Glomerular visceral epithelial cell (primary cell): ENCODE data around the gene LRRC4C.

Experiments
- DNase-seq: peaks from one replicate; pipeline ENCODE4 v3.0.0-alpha.2; 2016; ENCODE audit errors: extremely low spot score

Gene LRRC4C

DNA sequence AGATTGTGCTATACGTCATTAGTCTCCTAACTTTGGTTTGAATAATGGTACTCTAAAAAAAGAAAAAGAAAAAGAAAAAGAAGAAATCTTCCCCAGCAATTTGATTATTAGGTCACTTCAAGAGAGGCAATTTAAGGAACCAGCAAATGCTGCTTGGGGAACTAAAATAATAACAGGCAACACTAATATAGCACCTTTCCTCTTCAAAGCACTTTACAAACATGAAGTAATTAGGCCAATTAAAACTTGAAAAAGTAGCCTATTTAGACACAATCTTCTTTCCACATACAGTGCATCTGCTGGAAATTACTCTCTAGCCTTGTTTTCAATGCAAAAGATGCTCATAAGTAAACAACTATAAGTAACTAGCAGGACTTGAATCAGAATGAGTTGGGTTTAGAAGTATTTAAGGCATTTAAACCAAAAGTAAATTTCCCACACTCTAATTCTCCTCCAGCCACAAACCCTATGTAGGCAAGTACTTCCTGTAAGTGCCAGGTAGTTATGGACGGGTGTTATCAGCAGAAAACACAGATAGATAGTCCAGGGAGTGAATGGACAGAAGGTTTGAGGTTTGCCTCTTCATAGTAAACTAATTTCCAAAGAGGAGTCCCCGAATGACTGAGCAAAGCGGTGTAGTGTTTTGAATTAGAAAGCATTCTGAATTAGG is 44.5 kb downstream of the LRRC4C start:
- no peak for DNase-seq

DNA sequence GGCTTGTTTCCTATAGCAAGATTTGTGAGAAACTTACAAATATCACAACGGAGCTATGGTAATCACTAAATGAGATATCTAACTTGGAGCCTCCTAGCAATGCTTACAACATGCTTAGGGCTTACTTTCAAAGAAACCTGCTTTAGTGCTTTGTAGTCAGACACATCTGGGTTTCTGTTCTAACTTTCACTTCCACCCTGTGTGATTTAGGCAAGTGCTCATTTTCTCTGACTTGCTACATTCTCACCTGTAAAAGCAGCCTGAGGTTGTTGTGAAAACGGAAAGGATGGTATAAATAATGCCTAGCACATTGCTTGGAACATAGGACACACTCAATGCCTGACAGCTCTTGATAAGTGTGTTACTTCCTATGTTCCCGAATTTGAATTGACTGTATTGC is 45.6 kb downstream of the LRRC4C start:
- DNase-seq = no peak

DNA sequence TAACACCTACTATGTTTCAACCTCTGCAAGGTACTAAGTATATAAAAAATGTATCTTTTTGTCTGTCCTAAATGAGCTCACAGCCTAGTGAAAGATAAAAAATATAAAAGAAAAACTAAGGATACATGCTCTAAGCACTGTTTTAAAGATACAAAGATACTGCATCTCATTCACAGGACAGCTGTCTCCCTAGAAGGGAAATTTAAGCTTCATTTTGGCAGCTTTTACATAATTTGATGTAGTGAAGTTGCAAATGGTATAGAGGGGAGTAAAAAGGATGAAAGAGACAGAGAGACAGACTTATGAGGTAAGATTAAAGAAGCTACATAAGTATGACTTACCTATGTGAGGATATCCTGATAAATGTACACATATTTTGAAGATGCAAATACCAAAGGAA is 53.6 kb downstream of the LRRC4C start:
- DNase-seq = no peak

DNA sequence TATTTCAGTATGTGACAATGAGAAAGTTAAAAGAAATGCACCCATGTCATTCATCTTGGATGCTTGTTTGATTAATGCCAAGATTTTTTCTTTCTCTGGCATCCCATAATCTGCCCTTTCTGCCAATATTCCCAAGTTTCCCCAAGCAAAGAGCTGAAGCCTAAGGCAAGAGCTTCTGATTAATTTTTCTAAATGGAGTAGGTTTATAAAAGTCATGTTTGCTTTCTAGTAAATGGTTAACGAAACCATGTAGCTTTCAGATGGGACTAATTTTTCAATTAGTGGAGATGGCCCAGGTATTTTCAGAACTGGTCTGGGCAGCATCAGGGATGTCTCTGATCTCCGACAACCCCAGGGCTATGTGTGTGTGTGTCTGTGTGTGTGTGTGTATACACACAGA is 55.3 kb downstream of the LRRC4C start:
- DNase-seq = no peak

DNA sequence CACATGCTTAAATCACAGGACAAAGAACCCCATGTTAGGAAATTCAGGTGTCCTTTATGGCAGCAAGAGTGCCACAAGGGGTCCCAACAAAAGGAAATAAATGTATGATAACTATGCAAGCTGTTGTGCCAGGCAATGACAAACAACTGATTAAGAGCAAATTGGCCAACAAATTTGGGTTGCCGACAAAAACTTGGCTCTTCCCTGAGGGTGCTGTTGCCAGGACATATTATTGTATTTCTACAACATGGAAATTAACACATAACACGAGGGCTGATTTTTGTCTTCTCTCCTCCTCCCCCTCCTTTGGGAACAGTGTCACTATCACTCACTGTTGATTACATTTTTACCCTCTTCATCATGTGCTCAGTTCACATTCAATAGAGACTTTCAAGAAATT is 56.0 kb downstream of the LRRC4C start:
- DNase-seq = no peak

DNA sequence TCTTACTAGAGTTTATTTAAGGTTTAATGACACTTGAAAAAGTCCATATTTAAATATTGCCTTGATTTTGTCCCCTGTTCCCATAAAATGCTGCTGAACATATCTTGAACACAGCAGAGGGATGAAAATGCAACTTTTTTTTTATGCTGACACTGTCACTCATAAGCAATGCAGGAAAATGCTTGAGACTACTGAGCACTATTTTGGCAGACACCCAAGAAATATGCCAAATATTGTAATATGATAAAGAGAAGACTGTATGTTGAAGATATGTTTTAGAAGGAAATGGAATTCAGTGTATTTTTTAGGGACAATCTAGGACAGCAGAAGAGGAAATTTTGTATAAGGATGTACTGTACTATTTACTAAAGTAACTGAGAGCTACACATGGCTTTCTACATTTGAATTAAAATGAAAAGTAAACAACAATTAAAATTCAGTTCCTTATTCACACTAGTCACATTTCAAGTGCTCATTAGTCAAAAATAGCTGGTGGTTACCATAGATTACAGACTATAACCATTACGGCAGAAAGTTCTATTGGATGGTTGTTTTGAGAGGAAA is 58.6 kb downstream of the LRRC4C start:
- DNase-seq = no peak

DNA sequence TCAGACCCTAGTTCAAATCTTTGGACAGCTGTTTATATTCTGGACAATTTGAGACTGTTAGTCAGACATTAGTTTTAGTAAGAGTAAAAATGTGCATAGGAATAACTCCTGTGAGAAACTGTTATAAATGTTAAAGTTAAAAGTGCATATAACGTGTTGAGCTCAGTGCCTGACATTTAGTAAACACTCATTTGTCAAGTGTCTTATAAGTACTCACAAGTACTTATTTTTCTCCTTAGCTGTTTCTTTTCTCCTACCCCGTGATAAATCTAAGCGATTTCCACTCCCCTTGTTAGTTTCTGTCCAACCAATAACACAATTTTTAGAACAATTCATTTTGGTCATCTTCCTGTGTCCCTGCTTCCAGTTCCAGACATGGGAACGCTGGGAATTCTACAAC is 59.3 kb downstream of the LRRC4C start:
- DNase-seq = no peak

DNA sequence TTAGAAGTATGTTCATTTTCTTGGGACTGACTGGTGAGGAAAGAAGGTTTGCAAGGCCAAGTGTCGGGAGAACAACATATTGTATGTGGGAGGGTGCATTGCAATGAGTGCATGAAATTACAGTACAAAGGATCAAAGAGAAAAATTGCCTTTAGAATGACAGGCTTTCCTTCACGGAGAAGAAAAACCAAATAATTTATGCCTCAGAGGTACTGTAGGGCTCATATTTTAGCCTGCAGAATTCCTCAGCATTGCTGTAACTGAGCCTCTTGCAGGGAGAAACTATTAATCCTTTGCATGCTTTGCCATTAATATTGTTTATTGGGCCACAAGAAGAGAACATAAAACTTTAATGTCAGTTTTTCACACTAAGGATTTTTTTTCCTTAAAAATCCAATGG is 60.1 kb downstream of the LRRC4C start:
- DNase-seq = no peak

DNA sequence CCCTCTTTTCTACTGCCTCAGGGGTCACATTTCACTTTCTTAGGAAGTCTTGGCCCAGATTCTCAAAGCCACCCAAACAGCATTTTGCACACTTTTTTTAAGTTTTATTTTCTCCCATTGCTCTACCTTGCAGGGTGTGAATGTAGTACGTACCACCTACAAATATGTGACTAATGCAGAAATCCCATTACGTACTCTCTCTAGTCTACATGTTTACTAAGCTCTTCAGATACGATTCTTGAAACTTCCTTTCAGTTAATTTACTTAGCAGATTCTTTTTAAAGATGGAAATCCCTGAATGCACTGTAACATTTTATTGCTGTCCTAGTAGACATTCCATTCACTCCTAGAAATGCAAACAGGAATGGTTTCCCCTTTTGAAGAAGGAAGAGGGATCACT is 61.3 kb downstream of the LRRC4C start:
- DNase-seq = no peak

DNA sequence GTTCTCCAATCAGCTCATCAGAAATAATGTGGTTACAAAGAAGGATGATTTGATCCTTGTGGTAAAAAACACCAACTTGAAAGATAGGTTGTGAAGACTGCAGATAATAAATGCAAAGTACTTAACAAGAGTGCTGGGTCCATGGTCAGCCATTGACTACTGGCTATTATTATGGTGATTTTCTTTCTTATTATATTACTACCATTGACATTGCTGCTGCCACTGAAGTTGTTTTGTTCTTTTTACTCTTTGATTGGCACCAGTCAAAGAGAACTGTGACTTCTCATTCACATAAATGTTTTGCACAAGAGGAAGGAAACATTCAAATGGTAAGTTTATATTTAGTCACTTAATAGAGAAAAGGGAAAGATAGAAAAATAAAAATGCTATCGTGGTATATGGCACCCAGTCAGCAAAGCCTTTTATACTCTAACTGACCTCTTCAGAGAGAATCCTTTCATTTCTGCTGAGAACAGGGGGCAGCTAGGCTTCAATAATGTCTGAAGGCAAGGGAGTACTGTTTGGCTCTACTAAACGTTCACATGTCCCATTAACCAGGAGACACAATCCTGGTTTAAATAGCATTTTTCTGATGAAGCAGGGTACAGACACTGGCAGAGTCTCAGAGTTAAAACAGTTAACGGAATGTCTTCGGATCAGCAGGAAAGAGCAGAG is 64.8 kb downstream of the LRRC4C start:
- no peak for DNase-seq

DNA sequence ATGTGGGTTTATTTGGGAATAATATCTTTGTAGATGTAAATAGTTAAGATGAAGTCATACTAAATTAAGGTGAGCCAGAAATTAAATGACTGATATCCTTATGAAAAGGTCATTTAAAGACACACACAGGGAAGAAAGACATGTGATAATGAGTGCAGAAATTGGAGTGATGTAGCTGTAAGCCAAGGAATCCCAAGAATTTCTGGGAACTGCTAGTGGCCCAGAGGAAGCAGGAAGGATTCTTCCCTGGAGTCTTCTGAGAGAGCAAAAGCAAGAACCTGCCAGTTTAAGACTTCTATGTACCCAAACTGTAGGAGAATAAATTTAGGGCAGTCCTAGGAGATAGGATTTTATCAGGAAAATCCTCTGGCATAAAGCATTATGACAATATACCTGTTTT is 66.9 kb downstream of the LRRC4C start:
- peak; percentile 15 for DNase-seq

DNA sequence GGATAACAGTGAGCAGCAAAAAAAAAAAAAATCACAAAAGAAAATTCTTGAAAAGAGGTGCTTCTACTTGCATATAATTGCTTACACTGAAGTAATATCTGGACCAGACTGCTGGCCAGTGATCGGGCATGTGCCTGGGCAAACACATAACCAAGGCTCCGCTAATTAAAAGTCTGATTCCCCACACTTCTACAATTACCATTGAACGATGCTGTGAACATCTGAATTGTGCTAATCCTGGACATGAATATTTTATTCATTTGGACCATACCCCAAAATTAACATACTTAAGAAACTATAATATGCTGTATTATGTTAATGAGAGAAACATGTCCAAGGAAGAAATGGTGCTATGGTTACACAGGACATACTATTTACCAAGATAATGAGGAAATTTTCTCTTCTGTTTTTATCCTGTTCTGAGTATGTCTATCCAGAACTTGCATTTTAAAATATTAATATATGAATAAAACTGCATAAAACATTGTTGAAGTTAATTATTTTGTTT is 69.8 kb downstream of the LRRC4C start:
- DNase-seq = no peak

DNA sequence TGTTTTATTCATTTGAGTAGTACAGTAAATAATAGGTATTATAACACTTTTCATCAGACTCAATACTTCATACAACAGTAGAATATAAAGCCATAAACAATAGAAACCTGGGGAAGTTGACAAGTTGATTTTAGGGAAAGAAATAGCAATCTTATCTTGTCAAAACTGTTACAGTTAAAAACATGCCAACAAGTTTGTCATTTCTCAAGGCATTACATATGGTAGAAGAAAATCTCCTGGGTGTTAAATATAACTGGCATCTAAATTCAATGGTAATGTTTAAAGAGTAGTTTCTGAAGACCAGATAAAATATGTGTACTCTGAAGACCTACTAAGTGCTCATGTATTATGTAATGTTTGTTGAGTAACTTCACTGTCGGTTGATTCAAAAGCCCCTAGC is 75.1 kb downstream of the LRRC4C start:
- no peak for DNase-seq

DNA sequence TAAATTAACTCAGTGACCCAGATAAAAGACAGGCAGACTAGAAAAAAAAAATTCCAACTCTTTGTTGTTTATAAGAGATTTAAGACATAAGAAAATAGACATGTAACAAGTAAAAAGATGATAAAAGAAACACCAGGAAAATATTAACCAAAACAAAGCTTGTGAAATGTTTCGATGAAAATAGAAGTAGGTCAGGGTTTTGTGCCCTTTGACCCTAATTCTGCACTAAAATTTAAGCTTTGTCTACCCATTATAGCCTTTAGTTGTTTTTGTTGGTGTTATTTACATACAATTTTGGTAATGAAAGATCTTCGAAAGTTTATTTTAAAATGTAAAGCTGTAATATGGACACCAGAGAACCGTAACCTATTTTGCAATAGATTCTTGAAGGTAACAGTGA is 75.7 kb downstream of the LRRC4C start:
- DNase-seq = no peak

DNA sequence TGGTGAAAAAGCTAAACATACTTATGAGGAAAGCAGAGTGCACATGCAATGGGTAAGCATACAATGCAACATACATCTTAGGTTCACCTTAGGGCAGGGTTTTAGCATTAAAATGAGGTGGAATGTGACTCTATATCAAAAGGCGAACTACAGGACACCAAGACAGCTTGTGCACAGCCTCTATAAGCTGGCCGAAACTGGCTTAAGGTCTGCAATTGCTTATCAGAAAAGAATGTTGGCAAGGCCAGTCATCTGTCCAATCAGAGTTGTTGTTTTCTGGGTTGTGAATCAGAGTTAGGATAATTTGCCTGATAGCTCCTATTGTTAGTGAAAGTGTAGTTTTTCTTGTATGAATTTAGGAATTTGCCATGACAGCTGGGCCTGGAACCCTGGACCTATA is 76.5 kb downstream of the LRRC4C start:
- DNase-seq = peak; percentile 14

DNA sequence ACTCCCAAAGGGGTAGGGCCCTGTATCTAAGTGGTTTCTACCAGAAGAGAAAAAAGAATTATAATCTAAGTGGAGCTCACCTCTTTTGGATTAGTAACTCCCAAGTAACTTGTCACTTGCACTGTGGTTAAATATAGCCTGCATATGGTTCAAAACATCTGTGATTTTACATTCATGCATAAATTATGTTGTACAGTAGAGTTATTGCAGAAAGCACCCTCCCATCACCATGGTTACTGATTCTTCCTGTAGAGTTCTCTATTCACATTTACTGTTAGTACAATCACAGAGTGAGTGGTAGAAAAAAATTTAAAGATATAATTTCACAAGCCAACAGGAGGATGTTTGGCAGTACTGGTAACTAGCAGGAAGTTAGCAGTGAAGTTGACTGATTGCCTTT is 80.4 kb downstream of the LRRC4C start:
- DNase-seq = no peak

DNA sequence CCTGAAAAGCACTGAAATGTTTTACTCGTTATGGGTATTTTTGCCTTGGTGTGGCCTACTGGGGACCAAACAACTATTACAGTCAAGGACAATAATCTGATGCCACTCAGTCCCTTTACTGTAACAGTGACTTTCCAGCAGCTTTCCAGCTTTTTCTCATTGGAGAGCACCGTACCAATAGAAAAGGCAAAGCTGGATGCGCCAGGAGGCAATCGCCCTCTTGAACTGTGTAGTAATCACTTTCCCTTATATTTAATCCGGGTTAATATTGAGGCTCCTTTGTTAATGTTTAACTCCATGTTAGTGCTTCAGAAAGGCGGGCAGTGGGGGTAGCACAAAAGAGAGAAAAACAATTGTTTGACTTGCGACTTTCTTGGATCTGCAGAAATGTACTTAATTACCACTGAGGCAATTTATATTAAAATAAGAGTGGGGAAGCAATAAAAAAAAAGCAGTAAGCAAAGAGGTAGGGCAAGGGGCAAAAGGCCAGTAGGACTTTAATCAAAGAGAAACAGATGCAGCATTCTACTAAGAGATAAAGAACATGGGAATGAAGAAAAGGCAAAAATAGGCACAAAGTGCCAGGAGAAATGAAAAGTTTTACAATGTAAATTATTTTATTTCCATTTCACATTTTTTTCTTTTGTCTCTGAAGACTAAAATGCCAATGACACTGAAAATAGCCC is 81.6 kb downstream of the LRRC4C start:
- peak; percentile 1 for DNase-seq

DNA sequence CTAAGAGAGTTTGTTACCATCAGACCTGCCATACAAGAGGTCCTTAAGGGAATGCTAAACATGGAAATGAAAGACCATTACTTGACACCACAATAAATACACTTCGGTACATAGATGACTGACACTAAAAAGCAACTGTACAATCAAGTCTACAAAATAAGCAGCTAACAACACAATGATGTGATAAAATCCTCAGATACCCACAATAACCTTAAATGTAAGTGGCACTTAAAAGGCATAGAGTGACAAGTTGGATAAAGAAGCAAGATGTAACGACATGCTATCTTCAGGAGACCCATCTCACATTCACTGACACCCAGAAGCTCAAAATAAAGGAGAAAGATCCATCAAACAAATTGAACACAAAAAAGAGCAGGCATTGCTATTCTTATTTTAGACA is 107.6 kb downstream of the LRRC4C start:
- DNase-seq = no peak

DNA sequence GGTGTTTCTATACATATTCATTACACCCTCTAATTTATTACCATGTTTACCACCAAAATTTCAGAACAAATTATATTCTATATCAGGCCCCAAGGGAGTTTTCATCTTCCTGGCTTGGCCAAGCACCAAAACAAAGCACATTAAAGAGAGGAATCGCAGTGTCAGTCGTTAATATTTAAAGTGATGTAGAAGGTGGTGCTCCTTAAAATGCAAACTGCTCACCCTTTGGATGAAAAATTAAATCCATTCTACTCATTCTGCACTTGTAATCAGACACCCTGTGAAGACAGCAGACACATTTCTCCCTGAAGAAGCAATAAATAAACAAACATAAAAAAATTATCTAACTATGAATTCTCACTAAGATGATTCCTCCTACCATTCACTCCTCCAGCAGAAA is 113.4 kb downstream of the LRRC4C start:
- no peak for DNase-seq

DNA sequence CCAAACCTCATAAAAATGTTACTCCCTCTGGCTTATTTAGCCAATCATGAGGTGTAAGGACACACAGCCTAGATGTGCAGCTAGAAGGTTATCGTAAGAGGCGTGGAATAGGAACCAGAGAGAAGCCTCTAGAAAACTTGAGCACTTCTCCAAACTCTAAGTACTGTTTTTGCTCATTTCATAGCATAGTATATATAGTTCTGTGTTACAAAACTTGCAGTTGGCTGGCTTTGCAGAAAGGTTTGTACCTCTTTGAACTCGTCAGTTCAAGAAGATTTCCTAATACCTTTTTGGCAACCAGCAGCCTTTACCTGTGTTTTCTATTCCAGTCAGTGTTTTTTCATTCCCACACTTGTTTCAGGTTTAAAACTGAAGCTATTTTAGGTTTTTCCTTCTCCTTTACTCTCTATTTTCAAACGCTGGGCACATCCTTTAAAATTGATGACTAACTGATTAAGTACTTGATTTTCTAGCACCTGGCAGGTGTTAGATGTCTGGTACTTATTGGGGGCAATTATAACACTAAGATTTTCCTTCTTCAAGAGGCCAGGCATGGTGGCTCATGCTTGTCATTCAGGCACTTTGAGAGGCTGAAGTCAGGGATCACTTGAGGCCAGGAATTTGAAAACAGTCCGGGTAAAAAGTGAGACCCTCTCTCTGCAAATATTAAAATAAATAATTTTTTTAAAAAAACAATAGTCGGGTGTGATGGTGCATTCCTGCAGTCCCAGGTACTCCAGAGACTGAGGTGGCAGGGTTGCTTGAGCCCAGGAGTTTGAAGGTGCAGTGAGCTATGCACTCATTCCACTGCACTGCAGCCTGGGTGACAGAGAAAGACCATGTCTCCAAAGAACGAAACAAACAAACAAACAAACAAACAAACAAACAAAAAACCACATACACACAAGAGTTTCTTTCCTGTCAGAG is 125.2 kb downstream of the LRRC4C start:
- DNase-seq = no peak

DNA sequence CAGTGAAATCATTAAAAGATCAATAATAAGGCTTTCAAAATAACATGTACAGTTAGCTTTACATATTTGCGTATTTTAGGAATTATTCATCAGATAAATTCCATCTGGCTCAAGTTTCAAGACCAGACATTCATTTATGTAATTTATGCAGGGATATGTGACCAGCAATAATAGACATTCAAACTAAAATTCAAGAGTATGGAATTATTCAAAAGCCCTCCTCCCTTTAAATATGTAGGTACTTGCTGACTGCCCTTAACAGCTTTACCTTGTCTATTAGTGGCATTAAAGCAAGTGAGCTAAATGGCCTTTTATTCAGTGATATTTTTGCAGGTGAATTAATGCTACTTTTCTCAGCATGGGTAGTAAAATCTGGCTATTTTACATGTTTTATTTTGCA is 126.1 kb downstream of the LRRC4C start:
- no peak for DNase-seq

DNA sequence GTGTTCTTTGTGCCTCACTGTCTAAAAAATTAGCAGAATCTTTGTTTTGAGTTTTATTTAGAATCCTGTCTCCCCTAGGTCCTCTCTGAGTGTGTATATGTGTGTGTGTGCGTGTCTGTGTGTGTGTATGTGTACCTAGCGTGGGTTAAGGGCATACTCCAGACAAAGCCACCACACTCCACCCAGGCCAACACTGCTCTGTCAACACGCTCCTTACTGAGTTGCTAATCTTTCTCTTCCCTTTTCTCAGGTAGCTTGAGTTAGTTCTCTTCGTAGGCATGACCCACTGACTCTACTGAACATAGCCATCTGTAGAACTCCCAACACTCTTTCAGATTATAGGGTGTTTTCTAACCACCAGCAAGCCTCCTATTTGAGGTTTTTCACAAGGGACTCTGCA is 131.1 kb downstream of the LRRC4C start:
- no peak for DNase-seq
